Neutrophil (primary cell): ENCODE data around the gene FTCD.

Experiments
- H3K27ac ChIP-seq: fragments of 200-600 bp; sonication (generic); 2 replicates; pipeline ENCODE4 v1.5.1; 2016; ENCODE audit warnings: mild to moderate bottlenecking, moderate library complexity
- H3K27me3 ChIP-seq: fragments of 200-600 bp; sonication (generic); 2 replicates; pipeline ENCODE4 v1.6.0; 2016; ENCODE audit warnings: mild to moderate bottlenecking
- H3K36me3 ChIP-seq: fragments of 200-600 bp; sonication (generic); 2 replicates; pipeline ENCODE4 v1.5.1; 2017
- H3K4me1 ChIP-seq, 2 experiments: fragments of 200-600 bp in 1 of 2; sonication (generic) in 1 of 2; 1 replicate in 1 of 2; 2 replicates in 1 of 2; pipeline versions ENCODE4 v1.5.1 to v1.6.1; 2013 to 2016; ENCODE audit warnings: low read depth in 1 of 2, low read length in 1 of 2, mild to moderate bottlenecking in 1 of 2, moderate library complexity in 1 of 2; ENCODE audit not compliant: control insufficient read depth in 1 of 2, insufficient read depth in 1 of 2
- H3K4me3 ChIP-seq, 2 experiments: fragments of 200-600 bp in 1 of 2; sonication (generic) in 1 of 2; 1 replicate in 1 of 2; 2 replicates in 1 of 2; pipeline ENCODE4 v1.5.1; 2013 to 2016; ENCODE audit warnings: low read depth in 1 of 2, low read length in 1 of 2, mild to moderate bottlenecking in 1 of 2, moderate library complexity in 1 of 2
- H3K9me3 ChIP-seq: fragments of 200-600 bp; sonication (generic); 2 replicates; pipeline ENCODE4 v1.5.1; 2016
- TF ChIP-seq, protein P1 (sequence below): fragments of 200-600 bp; sonication (generic); IDR thresholded peaks from 2 replicates; pipeline ENCODE4 v1.5.1; 2016; ENCODE audit warnings: antibody characterized with exemption

The FTCD gene

DNA sequence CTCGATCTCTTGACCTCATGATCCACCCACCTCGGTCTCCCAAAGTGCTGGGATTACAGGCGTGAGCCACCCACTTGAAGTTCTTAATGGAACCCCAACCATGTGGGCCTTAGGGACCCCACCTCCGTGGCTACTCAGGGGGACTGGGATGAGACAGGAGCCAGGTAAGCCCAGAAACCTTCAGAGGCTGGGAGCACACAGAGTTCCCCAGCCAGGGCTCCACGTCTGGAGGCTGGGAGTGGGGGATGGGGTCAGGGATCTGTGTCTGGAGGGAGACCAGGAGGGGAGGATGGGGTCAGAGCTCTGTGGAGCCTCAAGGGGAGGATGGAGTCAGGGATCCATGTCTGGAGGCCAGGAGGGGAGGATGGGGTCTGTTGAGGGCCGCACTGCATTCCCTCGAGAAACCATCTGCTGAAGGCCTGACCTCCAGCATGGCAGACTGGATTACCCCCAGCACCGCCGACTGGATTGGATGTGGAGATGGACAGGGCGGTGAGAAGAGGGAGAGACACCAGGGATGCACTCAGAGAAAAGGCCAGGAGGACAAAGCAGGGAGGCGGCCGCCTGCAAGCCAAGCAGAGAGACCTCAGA is 2.1 kb upstream of the FTCD start:
- Histone ChIP-seq H3K4me1 (peaks cover 0 to 4% of the 10 kb centered on the region in 2 experiments), H3K4me3 (no peak overlapping the region), H3K27ac (no peak overlapping the region), H3K9me3 (no peaks in the 10 kb centered on the region), H3K27me3 (peaks cover 16% of the 10 kb centered on the region), H3K36me3 (no peaks in the 10 kb centered on the region)
- TF ChIP-seq, protein P1, sequence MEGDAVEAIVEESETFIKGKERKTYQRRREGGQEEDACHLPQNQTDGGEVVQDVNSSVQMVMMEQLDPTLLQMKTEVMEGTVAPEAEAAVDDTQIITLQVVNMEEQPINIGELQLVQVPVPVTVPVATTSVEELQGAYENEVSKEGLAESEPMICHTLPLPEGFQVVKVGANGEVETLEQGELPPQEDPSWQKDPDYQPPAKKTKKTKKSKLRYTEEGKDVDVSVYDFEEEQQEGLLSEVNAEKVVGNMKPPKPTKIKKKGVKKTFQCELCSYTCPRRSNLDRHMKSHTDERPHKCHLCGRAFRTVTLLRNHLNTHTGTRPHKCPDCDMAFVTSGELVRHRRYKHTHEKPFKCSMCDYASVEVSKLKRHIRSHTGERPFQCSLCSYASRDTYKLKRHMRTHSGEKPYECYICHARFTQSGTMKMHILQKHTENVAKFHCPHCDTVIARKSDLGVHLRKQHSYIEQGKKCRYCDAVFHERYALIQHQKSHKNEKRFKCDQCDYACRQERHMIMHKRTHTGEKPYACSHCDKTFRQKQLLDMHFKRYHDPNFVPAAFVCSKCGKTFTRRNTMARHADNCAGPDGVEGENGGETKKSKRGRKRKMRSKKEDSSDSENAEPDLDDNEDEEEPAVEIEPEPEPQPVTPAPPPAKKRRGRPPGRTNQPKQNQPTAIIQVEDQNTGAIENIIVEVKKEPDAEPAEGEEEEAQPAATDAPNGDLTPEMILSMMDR = no peak

DNA sequence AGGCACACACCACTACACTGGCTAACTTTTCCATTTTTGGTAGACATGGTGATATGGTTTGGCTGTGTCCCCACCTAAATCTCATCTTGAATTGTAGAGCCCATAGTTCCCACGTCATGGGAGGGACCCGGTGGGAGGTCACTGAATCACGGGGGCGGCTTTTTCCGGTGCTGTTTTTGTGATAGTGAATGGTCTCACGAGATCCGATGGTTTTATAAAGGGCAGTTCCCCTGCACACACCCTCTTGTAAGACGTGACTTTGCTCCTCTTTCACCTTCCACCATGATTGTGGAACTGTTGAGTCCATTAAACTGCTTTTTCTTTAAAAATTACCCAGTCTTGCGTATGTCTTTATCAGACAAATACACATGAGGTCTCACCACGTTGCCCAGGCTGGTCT is 1.3 kb upstream of the FTCD start:
- TF ChIP-seq, protein P1 = no peak
- no peak overlapping the region for H3K27ac ChIP-seq

DNA sequence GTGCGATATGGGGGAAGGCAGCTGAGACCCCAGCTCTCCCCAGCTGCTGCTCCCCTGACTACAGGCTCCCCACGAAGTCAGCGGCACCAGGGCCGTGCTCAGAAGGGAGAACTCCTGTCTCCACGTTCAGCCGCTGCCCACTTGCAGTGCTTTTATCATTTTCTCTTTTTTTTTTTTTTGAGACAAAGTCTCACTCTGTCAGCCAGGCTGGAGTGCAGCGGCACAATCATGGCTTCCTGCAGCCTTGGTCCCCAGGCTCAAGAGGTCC is 933 bp upstream of the FTCD start:
- TF ChIP-seq, protein P1 = no peak
- Histone ChIP-seq H3K27me3 (peaks cover 4% of the 10 kb centered on the region), H3K4me1 (peaks cover 0 to 4% of the 10 kb centered on the region in 2 experiments), H3K27ac (no peak overlapping the region), H3K36me3 (no peaks in the 10 kb centered on the region), H3K4me3 (no peak overlapping the region), H3K9me3 (no peaks in the 10 kb centered on the region)

More for the DNA sequence above, 1.3 kb upstream of the FTCD start:
- no peaks in the 10 kb centered on the region for H3K36me3 ChIP-seq
- H3K9me3 ChIP-seq = no peaks in the 10 kb centered on the region
- peaks cover 0 to 4% of the 10 kb centered on the region in 2 experiments for H3K4me1 ChIP-seq
- H3K4me3 ChIP-seq = no peak overlapping the region
- H3K27me3 ChIP-seq = peaks cover 8% of the 10 kb centered on the region

DNA sequence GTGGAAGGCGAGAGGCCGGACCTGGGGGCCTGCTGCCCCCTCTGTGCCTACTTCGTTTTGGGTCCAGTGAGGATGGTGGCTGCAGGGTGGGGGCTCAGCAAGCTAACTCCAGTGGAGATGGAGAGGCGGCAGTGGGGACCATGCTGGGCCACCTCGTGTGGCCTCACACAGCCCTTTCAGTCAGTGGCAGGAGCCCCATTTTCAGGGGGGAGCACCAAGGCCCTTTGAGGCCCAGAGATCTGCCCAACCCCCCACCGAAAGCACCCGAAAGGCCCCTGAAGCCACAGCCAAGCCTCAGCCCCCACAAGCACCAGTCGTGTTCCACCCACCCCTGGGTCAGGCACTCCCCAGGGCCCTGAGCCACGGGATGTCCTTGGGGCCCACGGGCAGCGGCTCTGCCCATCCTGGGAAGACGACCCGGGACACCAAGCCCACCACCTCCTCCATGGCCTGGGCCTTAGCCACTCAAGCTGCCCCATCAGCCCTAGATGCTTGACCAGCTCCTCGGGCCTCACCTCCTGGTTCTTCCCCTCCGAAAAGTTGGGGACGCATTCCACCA is 345 bp downstream of the FTCD start:
- Histone ChIP-seq H3K9me3 (no peaks in the 10 kb centered on the region), H3K4me1 (peaks cover 0 to 4% of the 10 kb centered on the region in 2 experiments), H3K27ac (no peak overlapping the region), H3K27me3 (no peaks in the 10 kb centered on the region), H3K36me3 (no peaks in the 10 kb centered on the region), H3K4me3 (no peak overlapping the region)
- TF ChIP-seq, protein P1 = no peak

DNA sequence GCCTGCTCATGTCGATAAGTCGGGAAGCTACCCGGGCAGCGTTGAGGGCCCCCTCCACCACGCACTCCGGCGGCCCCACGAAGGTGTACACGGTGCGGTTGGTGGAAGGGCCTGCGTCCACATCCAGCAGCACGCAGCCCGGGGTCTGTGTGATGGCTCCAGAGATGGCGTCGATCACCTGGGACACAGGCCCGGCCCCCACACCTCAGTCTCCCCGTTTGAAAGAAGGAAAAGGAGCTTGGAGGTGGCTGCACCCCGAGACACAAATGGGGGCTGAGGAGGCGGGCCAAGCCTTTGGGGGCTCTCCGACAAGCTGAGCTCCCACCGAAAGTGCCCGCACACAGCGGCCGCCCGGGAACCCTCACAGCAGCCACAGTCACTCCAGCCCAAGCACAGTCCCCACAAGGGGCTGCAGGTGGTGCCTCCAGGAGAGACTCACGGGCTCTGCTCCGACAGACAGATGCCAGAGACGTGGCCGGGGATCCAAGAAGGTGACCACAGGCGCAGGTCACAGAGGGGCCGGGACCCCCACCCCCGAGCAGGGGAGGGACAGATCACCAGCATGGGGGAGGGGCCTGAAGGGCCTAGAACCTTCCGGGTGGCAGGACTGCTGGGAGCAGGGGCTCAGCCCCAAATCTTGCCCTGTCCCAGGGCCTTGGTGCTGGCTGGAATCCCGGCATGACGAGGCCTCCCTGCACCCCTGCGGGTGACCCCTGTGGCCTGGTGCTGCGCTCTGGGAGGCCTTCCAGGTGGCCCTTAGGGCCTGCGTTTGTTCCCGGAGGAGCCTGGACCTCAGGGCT is 1.0 kb downstream of the FTCD start:
- Histone ChIP-seq H3K9me3 (no peaks in the 10 kb centered on the region), H3K36me3 (no peaks in the 10 kb centered on the region), H3K27ac (no peak overlapping the region), H3K27me3 (no peaks in the 10 kb centered on the region), H3K4me3 (no peak overlapping the region), H3K4me1 (peaks cover 0 to 4% of the 10 kb centered on the region in 2 experiments)
- TF ChIP-seq, protein P1 = no peak
